NCI-H526 treated with DMSO at 0.1 percent for 48 hours (cell line): ENCODE data around the gene PDIA6.

Source experiments
- DNase-seq: peaks from one replicate; lab custom pipeline; 2025; lab: John Stamatoyannopoulos, UW

Gene PDIA6

GRCh38 chr2:10764096-10764785, 48.3 kb downstream of the PDIA6 start:
- no peak for DNase-seq

- DNase-seq = no peak
These were observed 49.2 kb downstream of the PDIA6 start for GRCh38 chr2:10763461-10763800.

- no peak for DNase-seq
These were observed 49.7 kb downstream of the PDIA6 start for GRCh38 chr2:10762651-10763460.

GRCh38 chr2:10761591-10761990, 51.0 kb downstream of the PDIA6 start:
- DNase-seq = no peak

- DNase-seq = no peak
These were observed 51.6 kb downstream of the PDIA6 start for GRCh38 chr2:10760794-10761504.

GRCh38 chr2:10759151-10759714, 53.4 kb downstream of the PDIA6 start:
- no peak for DNase-seq

- no peak for DNase-seq
These were observed 54.7 kb downstream of the PDIA6 start for GRCh38 chr2:10757814-10758286.

- DNase-seq = no peak
These were observed 57.0 kb downstream of the PDIA6 start for GRCh38 chr2:10755621-10756020.

- no peak for DNase-seq
These were observed 58.7 kb downstream of the PDIA6 start for GRCh38 chr2:10753876-10754275.

GRCh38 chr2:10753156-10753555, 59.4 kb downstream of the PDIA6 start:
- DNase-seq = no peak

GRCh38 chr2:10752236-10752635, 60.3 kb downstream of the PDIA6 start:
- no peak for DNase-seq

- DNase-seq = no peak
These were observed 62.0 kb downstream of the PDIA6 start for GRCh38 chr2:10750610-10751009.

GRCh38 chr2:10742666-10743065, 69.9 kb downstream of the PDIA6 start:
- no peak for DNase-seq

- no peak for DNase-seq
These were observed 71.4 kb downstream of the PDIA6 start for GRCh38 chr2:10741139-10741538.

GRCh38 chr2:10740226-10740625, 72.4 kb downstream of the PDIA6 start:
- no peak for DNase-seq

- DNase-seq = no peak
These were observed 74.4 kb downstream of the PDIA6 start for GRCh38 chr2:10738192-10738591.

- DNase-seq = no peak
These were observed 78.6 kb downstream of the PDIA6 start for GRCh38 chr2:10733980-10734379.

- no peak for DNase-seq
These were observed 79.0 kb downstream of the PDIA6 start for GRCh38 chr2:10733566-10733925.
